NCI-H2227 (cell line): ENCODE results near the gene VPS72.
"Not testable (repeated sequence)": the region's sequence is repeated elsewhere in the genome, so short reads cannot be mapped to it uniquely, and the experiment has no call there.

Experiments
- DNase-seq: peaks from one replicate; lab custom pipeline; 2025; ENCODE audit not compliant: unreplicated experiment; lab: John Stamatoyannopoulos, UW

The VPS72 gene

GRCh38 chr1:151188667-151189066 lies 1.3 kb downstream of the VPS72 start:
- DNase-seq: not testable (repeated sequence)

- DNase-seq: no peak
Observed at GRCh38 chr1:151187205-151187604, 2.8 kb downstream of the VPS72 start.

GRCh38 chr1:151184211-151184610 lies 5.8 kb downstream of the VPS72 start:
- no peak for DNase-seq

GRCh38 chr1:151176514-151177045 lies 13.4 kb downstream of the VPS72 start:
- DNase-seq: no peak

- DNase-seq: no peak
Observed at GRCh38 chr1:151175863-151176262, 14.1 kb downstream of the VPS72 start, which contains the start of gene TMOD4. TMOD4 (minus strand) TSS chr1:151175981; CDS start chr1:151174875, 1,106 bp downstream.

GRCh38 chr1:151175041-151175741 lies 14.8 kb downstream of the VPS72 start:
- no peak for DNase-seq

GRCh38 chr1:151171190-151171589 lies 18.8 kb downstream of the VPS72 start:
- no peak for DNase-seq

- DNase-seq: no peak
Observed at GRCh38 chr1:151167116-151167515, 22.9 kb downstream of the VPS72 start.

GRCh38 chr1:151166505-151166956 lies 23.5 kb downstream of the VPS72 start:
- peak; percentile 49 for DNase-seq

- DNase-seq: peak; percentile 99
Observed at GRCh38 chr1:151165738-151166504, 24.1 kb downstream of the VPS72 start, which contains the start of the genes LYSMD1 and SCNM1. LYSMD1 (minus strand) TSS chr1:151165902; CDS start chr1:151165258, 644 bp downstream. SCNM1 (plus strand) TSS chr1:151166144; CDS start chr1:151166153, 9 bp downstream.

GRCh38 chr1:151165281-151165737 lies 24.7 kb downstream of the VPS72 start:
- DNase-seq: peak; percentile 79

GRCh38 chr1:151164732-151165280 lies 25.2 kb downstream of the VPS72 start:
- DNase-seq: no peak

GRCh38 chr1:151159373-151159772 lies 30.6 kb downstream of the VPS72 start:
- DNase-seq: no peak

- no peak for DNase-seq
Observed at GRCh38 chr1:151158751-151159251, 31.2 kb downstream of the VPS72 start.

GRCh38 chr1:151158326-151158725 lies 31.7 kb downstream of the VPS72 start:
- no peak for DNase-seq

- DNase-seq: no peak
Observed at GRCh38 chr1:151157067-151157531, 32.9 kb downstream of the VPS72 start.

GRCh38 chr1:151156515-151156819 lies 33.5 kb downstream of the VPS72 start, which contains the start of gene TNFAIP8L2:
TNFAIP8L2 (plus strand) TSS chr1:151156649; CDS start chr1:151158698, 2,049 bp downstream.
- peak; percentile 10 for DNase-seq

- DNase-seq: no peak
Observed at GRCh38 chr1:151147665-151148064, 42.3 kb downstream of the VPS72 start.

GRCh38 chr1:151147132-151147503 lies 42.9 kb downstream of the VPS72 start:
- peak; percentile 52 for DNase-seq

- DNase-seq: peak; percentile 94
Observed at GRCh38 chr1:151146412-151147131, 43.4 kb downstream of the VPS72 start, which contains the start of gene SEMA6C. SEMA6C (minus strand) TSS chr1:151146631; CDS start chr1:151142621, 4,010 bp downstream.
